Stimulated activated CD4-positive, alpha-beta T cell treated with anti-CD3 and anti-CD28 coated beads, Interleukin-12 subunit alpha, Interleukin-12 subunit beta, amount 100 ng/mL, for 24 hours (primary cell): Measurements from ENCODE around the gene LBH.

Source experiments
- DNase-seq, 2 experiments: peaks; one replicate each; pipeline ENCODE4 v3.0.0-alpha.2; 2020; ENCODE audit warnings: low read depth in 2 of 2

Gene LBH

GRCh38 chr2:30235008-30235655 is 3.8 kb downstream of the LBH start:
- peak in 1 of 2 experiments; percentile 55 for DNase-seq

GRCh38 chr2:30235859-30236535 is 4.7 kb downstream of the LBH start:
- DNase-seq: no peak

DNA sequence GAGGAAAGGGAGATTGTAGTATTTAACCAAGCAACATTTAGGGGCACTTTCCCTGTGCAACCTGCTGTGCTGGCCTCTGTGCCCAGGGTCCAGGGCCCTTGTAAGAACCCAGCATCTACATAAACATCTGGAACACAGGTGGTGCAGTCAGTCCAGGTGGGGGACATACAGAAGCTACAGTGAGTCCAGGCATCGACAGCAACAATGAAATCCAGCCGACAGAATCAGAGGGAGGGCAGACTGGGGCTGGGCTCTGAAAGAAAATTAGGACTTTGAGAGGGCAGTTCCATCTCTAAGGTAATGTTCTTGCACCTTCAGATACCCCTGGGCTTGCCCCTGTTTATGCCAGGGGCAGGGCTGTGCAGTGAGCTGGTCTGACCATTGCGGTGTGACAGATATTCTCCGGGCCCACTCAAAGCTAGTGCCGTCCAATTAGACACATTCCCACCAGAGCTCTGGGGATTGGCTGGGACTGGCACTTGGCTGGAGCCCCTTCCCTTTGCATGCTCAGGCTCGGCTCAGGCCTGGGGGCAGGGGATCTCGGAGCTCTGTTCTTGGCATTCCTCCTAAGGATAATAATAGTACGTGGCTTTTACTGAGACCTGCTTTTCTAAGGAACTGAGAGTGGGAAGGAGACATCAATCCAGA is 5.4 kb downstream of the LBH start:
- no peak for DNase-seq

DNA sequence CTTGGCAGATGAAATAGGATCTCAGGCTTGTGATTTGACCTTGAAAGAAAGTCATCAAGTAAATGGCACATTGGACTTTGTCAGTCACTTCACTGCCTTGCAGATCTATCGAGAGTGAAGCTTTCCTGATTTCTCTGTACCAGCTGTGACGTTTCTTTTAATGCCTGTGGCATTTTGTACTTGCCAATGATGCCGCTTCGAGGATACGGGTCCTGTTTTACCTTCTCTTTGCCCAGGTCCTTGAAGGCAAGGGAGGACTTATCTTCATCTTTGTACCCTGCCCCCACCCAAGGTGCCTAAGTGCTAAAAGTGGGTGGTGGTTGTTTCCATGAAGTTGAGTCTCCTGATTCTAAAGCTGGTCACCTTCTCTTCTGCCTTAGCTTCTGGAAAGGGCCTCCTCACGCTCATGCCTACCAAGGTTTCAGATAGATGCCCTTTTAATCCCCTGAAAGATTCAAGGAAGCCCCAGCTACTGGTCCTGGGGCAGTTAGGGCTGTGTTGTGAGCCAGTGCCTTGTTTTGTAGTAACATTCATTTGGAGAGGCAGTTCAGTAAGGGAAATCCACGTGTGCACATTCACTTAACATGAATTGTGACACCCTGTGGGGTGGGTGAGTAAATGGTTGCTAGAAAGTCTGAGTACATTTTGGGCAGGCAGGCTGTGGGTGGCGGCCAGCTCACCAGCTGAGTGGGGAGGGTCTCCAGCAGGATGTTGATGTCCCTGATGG is 6.1 kb downstream of the LBH start:
- DNase-seq: no peak

DNA sequence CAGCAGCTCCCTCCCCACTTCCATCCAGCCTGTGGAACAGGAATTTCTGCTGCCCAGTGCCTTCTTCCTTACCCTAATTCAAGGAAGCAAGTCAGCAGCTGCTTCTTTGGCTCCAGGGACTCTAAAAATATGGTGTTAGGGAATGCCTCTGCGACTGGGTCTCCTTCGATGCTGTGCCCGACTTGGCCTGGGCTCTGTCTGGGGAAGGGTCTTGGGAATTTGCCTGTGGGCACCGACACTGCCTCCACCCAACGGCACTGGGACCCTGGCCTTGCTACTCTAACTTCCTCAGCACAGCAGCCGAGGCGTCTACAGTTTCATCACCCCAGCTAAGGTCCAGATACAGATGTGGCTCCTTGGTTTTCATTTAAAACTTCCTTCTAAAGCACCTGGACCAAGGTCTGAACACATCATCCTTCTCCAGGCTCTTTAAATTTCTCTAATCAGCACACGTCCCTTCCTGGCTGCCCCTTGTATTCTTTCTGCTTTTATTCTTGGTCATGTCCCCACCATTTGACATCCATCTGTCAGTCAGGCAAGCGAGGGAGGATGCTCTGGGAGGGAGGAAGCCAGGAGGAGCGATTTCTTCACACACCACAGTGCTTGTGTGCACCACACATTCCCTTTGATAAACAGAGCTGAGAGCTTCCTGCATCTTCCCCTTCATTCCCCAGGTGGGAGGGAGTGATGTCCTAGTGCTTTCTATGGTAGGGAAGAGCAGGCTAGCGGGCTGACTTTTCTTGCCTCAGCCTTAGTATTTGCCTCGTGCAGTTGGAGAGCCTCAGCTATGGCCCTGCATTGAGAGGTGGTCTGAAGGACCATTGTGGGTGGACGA is 6.8 kb downstream of the LBH start:
- DNase-seq: no peak

- DNase-seq: peak in 1 of 2 experiments; percentile 73
Observed at GRCh38 chr2:30239308-30239985, 8.1 kb downstream of the LBH start.

DNA sequence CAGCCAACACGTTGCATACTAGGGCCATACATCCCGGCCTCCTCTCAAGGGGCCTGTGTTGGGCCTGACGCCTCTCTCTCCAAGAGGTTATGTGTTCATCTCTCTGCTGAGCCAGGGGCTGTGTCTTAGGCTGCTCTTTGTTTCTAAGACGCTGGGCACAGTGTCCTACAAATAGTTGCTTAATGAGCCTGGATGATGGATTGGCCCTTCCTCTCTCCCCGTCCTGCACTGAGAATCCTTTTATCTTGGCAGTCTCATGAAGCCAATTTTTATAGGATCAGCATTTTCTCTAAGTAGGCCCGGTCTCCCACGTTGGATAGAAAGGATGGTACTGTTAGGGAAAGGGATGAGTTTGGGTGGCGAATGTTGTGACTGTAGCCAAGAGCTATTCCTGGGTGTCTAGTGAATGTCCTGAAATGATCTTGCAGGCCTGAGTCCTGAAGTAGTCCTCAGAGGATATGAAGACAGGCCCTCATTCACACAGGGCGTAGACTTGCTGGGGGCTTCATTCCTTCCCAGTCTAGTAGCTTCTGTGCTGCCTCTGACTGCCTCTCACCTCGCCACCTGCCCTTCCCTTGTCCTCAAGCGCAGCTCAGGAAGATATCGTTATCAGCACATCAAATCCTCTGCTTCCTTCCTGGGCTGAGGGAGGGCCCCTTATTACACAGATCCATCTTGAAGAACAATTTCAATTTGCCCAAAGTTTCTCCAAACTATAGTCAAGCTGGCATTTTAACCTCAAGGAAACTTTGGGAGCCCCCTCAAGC is 8.8 kb downstream of the LBH start:
- DNase-seq: no peak

DNA sequence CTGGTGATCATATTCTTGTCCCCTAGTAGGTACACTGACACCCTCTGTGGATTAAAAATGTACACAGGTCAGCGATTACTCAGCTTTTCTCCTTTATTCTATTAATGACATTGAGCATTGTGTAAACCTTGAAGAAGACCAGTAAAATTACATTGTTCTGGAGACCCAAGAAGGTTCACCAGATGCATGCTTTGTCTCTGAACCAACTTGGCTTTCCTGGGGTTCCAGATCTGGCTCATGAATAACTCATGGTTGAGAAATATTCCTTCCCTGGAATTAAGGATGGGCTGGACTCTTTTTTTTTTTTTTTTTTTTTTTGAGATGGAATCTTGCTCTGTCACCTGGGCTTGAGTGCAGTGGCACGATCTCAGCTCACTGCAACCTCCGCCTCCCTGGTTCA is 11.9 kb downstream of the LBH start:
- no peak for DNase-seq

DNA sequence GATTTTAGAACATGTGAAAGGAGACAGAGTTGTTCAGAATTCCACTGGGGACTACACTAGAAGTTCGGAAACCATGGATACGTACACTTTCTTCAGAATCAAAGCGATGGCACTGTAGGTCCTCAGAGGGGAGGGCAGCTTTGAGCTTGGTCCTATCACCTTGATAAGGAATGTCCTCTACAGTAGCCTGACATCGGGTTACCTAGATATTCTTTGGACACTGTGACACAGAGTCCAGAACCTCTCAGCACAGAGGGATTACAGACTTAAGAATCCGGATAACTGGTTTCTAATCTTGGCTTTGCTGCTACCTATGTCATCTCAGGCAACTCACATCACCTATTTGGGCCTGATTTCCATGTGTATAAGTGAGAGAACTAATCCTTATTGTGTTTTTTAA is 14.0 kb downstream of the LBH start:
- no peak for DNase-seq

- no peak for DNase-seq
Observed at GRCh38 chr2:30248791-30249190, 17.5 kb downstream of the LBH start.

DNA sequence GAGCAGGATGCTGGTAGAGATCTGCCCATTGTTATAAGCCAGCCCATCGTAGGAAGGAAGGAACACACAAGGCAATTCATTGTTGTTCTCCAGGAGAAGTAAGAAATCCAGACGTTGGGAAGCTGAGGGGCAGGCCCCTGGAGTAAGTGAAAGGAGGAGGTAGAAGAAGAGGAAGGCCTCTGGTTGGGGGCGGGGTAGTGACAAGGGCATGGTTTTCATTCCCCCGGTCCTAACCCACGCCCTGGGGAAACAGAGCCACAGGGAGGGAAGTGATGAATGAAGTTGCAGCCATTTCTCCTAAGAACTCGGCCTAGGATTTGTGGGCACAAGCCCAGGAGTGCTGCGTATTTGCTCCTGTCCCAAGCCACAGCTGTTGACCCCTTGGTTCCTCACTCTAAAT is 18.0 kb downstream of the LBH start:
- DNase-seq: no peak

- DNase-seq: no peak
Observed at GRCh38 chr2:30250421-30250820, 19.1 kb downstream of the LBH start.

DNA sequence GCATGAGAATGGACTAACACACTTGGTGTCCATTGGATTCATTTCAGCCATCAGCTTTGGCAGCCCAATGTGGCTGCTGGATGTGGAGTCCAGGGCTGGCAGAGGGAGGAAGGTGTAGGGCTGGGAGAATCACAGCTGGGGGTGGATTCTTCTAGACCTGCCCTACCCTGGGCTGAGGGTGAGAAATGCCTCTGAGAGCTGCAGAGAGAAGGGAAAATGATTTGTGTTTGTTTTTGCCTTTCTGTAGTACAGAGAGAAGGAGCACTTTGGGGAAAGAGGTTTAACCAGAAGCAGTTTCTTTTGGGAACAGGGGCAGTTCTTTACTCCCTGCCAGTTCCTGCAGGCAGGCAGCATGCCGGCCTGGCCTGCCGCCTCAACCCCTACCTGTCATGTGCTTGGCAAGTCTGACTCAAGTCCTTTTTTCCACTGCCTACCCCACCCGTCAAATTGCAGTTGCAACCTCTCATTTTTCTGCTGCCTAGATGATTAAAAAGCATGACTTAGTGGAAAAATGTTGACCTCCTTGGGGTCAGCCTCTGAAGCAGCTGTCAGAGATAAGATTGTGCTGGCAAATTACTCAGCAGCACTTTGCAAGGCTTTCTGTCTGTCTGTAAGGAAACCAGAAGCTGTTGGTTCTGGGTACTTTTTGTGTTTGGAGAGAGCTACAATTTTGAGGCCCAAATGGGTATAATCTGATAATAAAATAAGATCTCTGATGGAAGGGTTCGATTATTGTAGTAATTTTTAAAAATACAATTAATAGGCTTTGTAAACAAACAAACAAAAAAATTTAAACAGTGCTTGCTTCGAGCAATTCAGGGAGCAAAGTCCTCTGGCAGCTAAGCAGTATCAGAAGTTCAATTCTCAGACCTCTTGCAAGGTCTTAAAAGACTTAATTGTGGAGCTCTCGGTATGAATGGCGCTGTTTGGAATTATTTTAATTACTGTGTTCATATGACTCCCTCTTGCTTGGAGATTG is 21.7 kb downstream of the LBH start:
- peak in 1 of 2 experiments; percentile 60 for DNase-seq

- no peak for DNase-seq
Observed at GRCh38 chr2:30253873-30254684, 22.7 kb downstream of the LBH start.

GRCh38 chr2:30254685-30255001 is 23.3 kb downstream of the LBH start:
- no peak for DNase-seq

DNA sequence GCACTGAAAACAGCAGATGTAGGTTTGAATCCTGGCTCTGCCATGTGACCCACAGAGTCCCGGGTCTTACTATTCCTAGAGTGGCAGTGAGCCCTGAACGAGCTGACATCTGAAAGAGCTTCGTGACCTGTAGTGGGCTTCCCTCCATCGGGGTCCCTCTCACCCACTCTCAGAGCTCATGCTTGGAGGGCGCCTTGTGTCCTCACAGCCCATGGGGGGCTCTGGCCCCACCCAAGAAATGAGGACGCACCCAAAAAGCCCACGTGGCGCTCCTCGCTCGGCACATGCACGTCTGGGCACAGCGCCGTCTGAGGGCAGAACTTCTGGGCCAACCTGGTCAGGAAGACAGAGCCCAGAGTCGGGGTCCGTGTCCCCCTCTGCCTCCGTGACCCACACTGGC is 23.7 kb downstream of the LBH start:
- DNase-seq: no peak

DNA sequence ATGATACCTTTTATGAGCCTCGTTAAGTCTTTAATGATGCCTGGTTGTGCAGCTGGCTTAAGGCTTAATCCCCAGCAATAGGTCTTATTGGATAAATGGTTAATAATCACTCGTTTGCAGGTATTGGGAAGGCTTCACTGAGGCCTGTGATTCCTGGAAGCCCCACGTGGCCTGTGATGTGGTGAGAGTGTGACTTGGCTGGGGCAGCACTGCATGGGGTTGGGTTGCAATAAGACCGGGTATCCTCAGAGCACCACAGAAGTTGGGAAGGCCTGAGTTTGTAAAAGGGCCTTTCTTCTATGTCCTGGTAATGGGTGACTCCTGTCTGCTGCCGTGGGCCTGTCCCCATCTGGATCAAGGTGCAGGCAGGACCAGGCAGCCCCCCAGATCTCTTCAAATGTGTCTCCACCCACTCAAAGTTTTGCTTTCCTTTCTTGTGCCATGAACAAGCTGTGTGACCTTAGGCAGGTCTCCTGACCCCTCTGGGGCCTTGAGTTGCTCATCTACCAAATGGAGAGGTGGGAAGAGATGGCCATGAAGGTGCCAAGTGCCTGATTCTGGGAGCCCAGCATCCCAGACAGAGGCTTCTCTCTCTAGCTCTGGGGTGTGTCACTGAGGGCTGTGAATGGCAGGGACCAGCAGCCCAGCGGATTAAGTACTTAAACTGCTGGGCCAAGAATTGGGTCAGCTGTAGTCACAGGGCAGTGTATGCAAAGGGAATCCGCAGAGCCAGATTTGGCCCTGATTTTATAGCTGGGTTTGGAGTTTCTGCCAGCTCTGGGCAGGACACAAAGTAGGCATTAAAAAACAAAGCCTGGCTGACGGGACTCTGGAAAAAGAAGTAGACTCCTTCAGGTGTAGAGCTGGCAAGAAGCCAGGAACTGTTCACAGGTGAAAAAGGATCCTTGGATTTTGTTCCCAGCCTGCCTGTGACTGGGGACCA is 24.4 kb downstream of the LBH start:
- no peak for DNase-seq
